H1 (cell line): ENCODE measurements around the gene RNASE13. TPM values are rescaled to one million over a fixed set of nuclear protein-coding genes. Genes with fewer than 3 reads are reported as not detected.
A peak's percentile ranks its signal among the peaks of the same experiment; 100 is the strongest.

Source experiments
- CTCF ChIA-PET: fragments of 300-600 bp; sonication (Branson Sonifier 250); formaldehyde crosslinking; loops from one replicate; lab custom pipeline; 2021; ENCODE audit not compliant: partially characterized antibody; lab: Charles Lee
- POLR2A ChIA-PET: fragments of 300-600 bp; sonication (Branson Sonifier 250); formaldehyde crosslinking; loops from one replicate; lab custom pipeline; 2021; ENCODE audit warnings: inconsistent platforms; ENCODE audit not compliant: partially characterized antibody; lab: Charles Lee
- DNase-seq, 2 experiments: peaks; one replicate each; pipeline versions ENCODE4 v3.0.0 to v3.0.0-alpha.2; 2010 to 2022; ENCODE audit warnings: low spot score in 2 of 2, low read depth in 1 of 2, mixed read lengths in 1 of 2
- FAIRE-seq: peaks from 2 replicates; lab custom pipeline; 2011; peaks lifted over from hg19 to GRCh38; lab: Jason Lieb, UNC
- H2AFZ ChIP-seq: 2 replicates; pipeline ENCODE4 v1.8.1; 2012; ENCODE audit warnings: low read length, inconsistent platforms
- H2AK5ac ChIP-seq: 2 replicates; pipeline ENCODE4 v1.6.1; 2013; ENCODE audit warnings: low read depth, low read length
- H2BK120ac ChIP-seq: replicated peaks from 2 replicates; pipeline ENCODE3; 2013; ENCODE audit warnings: low read depth, low read length, inconsistent platforms
- H2BK12ac ChIP-seq: 2 replicates; pipeline ENCODE4 v1.6.1; 2013; ENCODE audit warnings: low read depth, low read length
- H2BK15ac ChIP-seq: 2 replicates; pipeline ENCODE4 v1.6.1; 2013; ENCODE audit warnings: low read length
- H2BK20ac ChIP-seq: 2 replicates; pipeline ENCODE4 v1.6.1; 2013; ENCODE audit warnings: low read length
- H2BK5ac ChIP-seq: 2 replicates; pipeline ENCODE4 v1.6.1; 2013; ENCODE audit warnings: low read depth, low read length
- H3K14ac ChIP-seq: 2 replicates; pipeline ENCODE4 v1.6.1; 2013; ENCODE audit warnings: inconsistent platforms; ENCODE audit not compliant: insufficient read length
- H3K18ac ChIP-seq: 2 replicates; pipeline ENCODE4 v1.6.1; 2013; ENCODE audit warnings: low read length; ENCODE audit errors: extremely low read depth
- H3K23ac ChIP-seq: 2 replicates; pipeline ENCODE4 v1.6.1; 2013; ENCODE audit warnings: inconsistent platforms; ENCODE audit not compliant: insufficient read length
- H3K23me2 ChIP-seq: 2 replicates; pipeline ENCODE4 v1.6.1; 2013; ENCODE audit warnings: low read depth, low read length
- H3K27ac ChIP-seq: 2 replicates; pipeline ENCODE4 v1.6.1; 2011; ENCODE audit warnings: low read depth, low read length, inconsistent platforms
- H3K27me3 ChIP-seq, 4 experiments: replicated peaks in 1 of 4; 1 replicate in 1 of 4; 2 replicates in 3 of 4; pipeline versions ENCODE4 v1.6.1 to v1.8.1; 2011 to 2013; ENCODE audit warnings: low read length in 3 of 4, mild to moderate bottlenecking in 3 of 4, inconsistent platforms in 2 of 4, mixed read lengths in 2 of 4, moderate library complexity in 1 of 4; ENCODE audit not compliant: control insufficient read depth in 3 of 4, insufficient read depth in 3 of 4; ENCODE audit errors: extremely low read depth in 1 of 4
- H3K36me3 ChIP-seq, 4 experiments: 2 replicates each; pipeline versions ENCODE4 v1.6.1 to v1.8.1; 2011 to 2013; ENCODE audit warnings: mild to moderate bottlenecking in 4 of 4, low read length in 3 of 4, moderate library complexity in 2 of 4, control low read depth in 1 of 4, inconsistent platforms in 1 of 4; ENCODE audit not compliant: insufficient read depth in 4 of 4, control insufficient read depth in 2 of 4
- H3K4ac ChIP-seq: replicated peaks from 2 replicates; pipeline ENCODE3; 2013; ENCODE audit warnings: low read length, low read depth, mixed read lengths, inconsistent platforms; ENCODE audit not compliant: insufficient read length
- H3K4me1 ChIP-seq, 4 experiments: replicated peaks in 1 of 4; 1 replicate in 1 of 4; 2 replicates in 3 of 4; pipeline versions ENCODE4 v1.6.1 to v1.8.1; 2011 to 2013; ENCODE audit warnings: low read length in 3 of 4, inconsistent platforms in 2 of 4, mixed read lengths in 1 of 4; ENCODE audit not compliant: insufficient read depth in 4 of 4, control insufficient read depth in 3 of 4
- H3K4me2 ChIP-seq, 2 experiments: 2 replicates each; pipeline versions ENCODE4 v1.6.1 to v1.8.1; 2011 to 2013; ENCODE audit warnings: low read depth in 2 of 2, low read length in 2 of 2, control low read depth in 1 of 2, inconsistent platforms in 1 of 2, mild to moderate bottlenecking in 1 of 2; ENCODE audit not compliant: insufficient read depth in 1 of 2
- H3K4me3 ChIP-seq, 4 experiments: fragments of 200-600, 300-600 bp in 1 of 4; sonication (generic), shearing (Covaris generic), sonication (Bioruptor Twin) in 1 of 4; 2 replicates each; pipeline versions ENCODE4 v1.5.1 to v1.8.1; 2011 to 2016; ENCODE audit warnings: low read length in 4 of 4, low read depth in 3 of 4, control low read depth in 2 of 4, inconsistent platforms in 2 of 4, mild to moderate bottlenecking in 2 of 4, mixed read lengths in 1 of 4, moderate library complexity in 1 of 4; ENCODE audit not compliant: insufficient read depth in 2 of 4; ENCODE audit errors: extremely low read depth in 1 of 4
- H3K56ac ChIP-seq: replicated peaks from 2 replicates; pipeline ENCODE3; 2013; ENCODE audit warnings: low read depth, mild to moderate bottlenecking, mixed read lengths, low read length, inconsistent platforms; ENCODE audit not compliant: insufficient read length
- H3K79me1 ChIP-seq: 2 replicates; pipeline ENCODE4 v1.6.1; 2013; ENCODE audit warnings: low read depth, low read length, control low read depth
- H3K79me2 ChIP-seq, 2 experiments: 2 replicates each; pipeline versions ENCODE4 v1.6.1 to v1.8.1; 2012 to 2013; ENCODE audit warnings: low read length in 2 of 2, mild to moderate bottlenecking in 2 of 2, inconsistent platforms in 1 of 2; ENCODE audit not compliant: insufficient read depth in 2 of 2, control insufficient read depth in 1 of 2
- H3K9ac ChIP-seq, 4 experiments: replicated peaks in 1 of 4; 1 replicate in 1 of 4; 2 replicates in 3 of 4; pipeline versions ENCODE4 v1.6.1 to v1.8.1; 2011 to 2013; ENCODE audit warnings: low read depth in 3 of 4, low read length in 3 of 4, control low read depth in 2 of 4, mild to moderate bottlenecking in 2 of 4, moderate library complexity in 2 of 4, inconsistent platforms in 1 of 4; ENCODE audit errors: extremely low read depth in 1 of 4
- H3K9me3 ChIP-seq, 2 experiments: 2 replicates each; pipeline versions ENCODE4 v1.6.1 to v1.8.1; 2012 to 2013; ENCODE audit warnings: mild to moderate bottlenecking in 2 of 2, moderate library complexity in 2 of 2, control low read depth in 1 of 2, inconsistent platforms in 1 of 2, low read depth in 1 of 2, low read length in 1 of 2, mixed read lengths in 1 of 2; ENCODE audit not compliant: insufficient read depth in 2 of 2
- H4K20me1 ChIP-seq, 2 experiments: replicated peaks in 1 of 2; 2 replicates each; pipeline versions ENCODE3 to v1.8.1; 2011 to 2013; ENCODE audit warnings: inconsistent platforms in 2 of 2, low read length in 2 of 2, mild to moderate bottlenecking in 1 of 2; ENCODE audit not compliant: insufficient read depth in 2 of 2, control insufficient read depth in 1 of 2
- H4K5ac ChIP-seq: 2 replicates; pipeline ENCODE4 v1.6.1; 2013; ENCODE audit warnings: low read length, low read depth, mixed read lengths, inconsistent platforms; ENCODE audit not compliant: insufficient read length
- H4K8ac ChIP-seq: 2 replicates; pipeline ENCODE4 v1.8.0; 2013; ENCODE audit warnings: mild to moderate bottlenecking, moderate library complexity, low read length, inconsistent platforms; ENCODE audit not compliant: insufficient read depth; ENCODE audit errors: extremely low read depth
- H4K91ac ChIP-seq: replicated peaks from 2 replicates; pipeline ENCODE3; 2013; ENCODE audit warnings: low read length, mixed read lengths, inconsistent platforms; ENCODE audit not compliant: insufficient read length
- ATF2 ChIP-seq: IDR thresholded peaks from 2 replicates; pipeline ENCODE4 v1.6.1; 2012; ENCODE audit warnings: low read length, inconsistent platforms
- CTBP2 ChIP-seq: IDR thresholded peaks from 2 replicates; pipeline ENCODE4 v1.7.0; 2011; ENCODE audit warnings: borderline replicate concordance, mild to moderate bottlenecking, moderate library complexity, mixed read lengths, low read length; ENCODE audit not compliant: insufficient read depth, insufficient read length
- MAX ChIP-seq: IDR thresholded peaks from 2 replicates; pipeline ENCODE4 v1.6.1; 2012; ENCODE audit warnings: inconsistent platforms
- NANOG ChIP-seq: IDR thresholded peaks from 2 replicates; pipeline ENCODE4 v1.6.1; 2011; ENCODE audit warnings: low read length, low read depth, mild to moderate bottlenecking, inconsistent platforms; ENCODE audit not compliant: insufficient read depth, poor library complexity, severe bottlenecking
- SP1 ChIP-seq: IDR thresholded peaks from 2 replicates; pipeline ENCODE4 v1.6.1; 2011; ENCODE audit warnings: low read depth, low read length
- TEAD4 ChIP-seq: IDR thresholded peaks from 2 replicates; pipeline ENCODE4 v1.6.1; 2012; ENCODE audit warnings: low read depth, low read length, inconsistent platforms, mixed read lengths
- WGBS, 2 experiments: shearing (Covaris generic) in 1 of 2; methylation state at CpG; one replicate each; pipeline versions ENCODE4 v1.1.6 to v1.1.7; 2013 to 2015; ENCODE audit warnings: low lambda C conversion rate in 2 of 2, mixed read lengths in 2 of 2, inconsistent platforms in 1 of 2, low coverage in 1 of 2, missing lambda C conversion rate in 1 of 2; ENCODE audit not compliant: insufficient replicate concordance in 2 of 2, insufficient coverage in 1 of 2, insufficient read length in 1 of 2; ENCODE audit errors: extremely low coverage in 1 of 2, missing lambda C conversion rate in 1 of 2; 5-methylcytosine and 5-hydroxymethylcytosine counted together
- polyA plus RNA-seq, 7 experiments: library from polyadenylated mRNA; depleted of rRNA in 3 of 7; stranded (reverse) in 5 of 7; unstranded in 2 of 7; fragments of >200 nt in 5 of 7; fragments of 200-250 nt in 2 of 7; gene quantifications; 1 replicate in 5 of 7; 2 replicates in 1 of 7; 4 replicates in 1 of 7; pipeline versions ENCODE4 v1.2.1 to v1.2.3, GENCODE V29; 2011 to 2013; ENCODE audit warnings: missing spikeins in 2 of 7, mixed read lengths in 2 of 7
- total RNA-seq: library from RNA; stranded (reverse); fragmentation: NEBNext Ultra II Directional; extraction: Animal tissue kit (Norgen Biotek cat#: 25700); gene quantifications from 2 replicates; pipeline ENCODE4 v1.2.1, GENCODE V29; 2021
- TF ChIP-seq, protein P1 (sequence below), 3 experiments: IDR thresholded peaks; 1 replicate in 2 of 3; 2 replicates in 1 of 3; pipeline versions ENCODE4 v1.5.1 to v1.6.1; 2011; ENCODE audit warnings: low read length in 3 of 3, mild to moderate bottlenecking in 3 of 3, inconsistent platforms in 2 of 3, low read depth in 1 of 3, moderate library complexity in 1 of 3; ENCODE audit not compliant: insufficient read depth in 1 of 3; ENCODE audit errors: control extremely low read depth in 1 of 3

RNASE13 gene
- total and polyA plus RNA-seq, 2 of the 8 experiments (the other 6 are each of a cell fraction or from before 2014, with no cell fraction given): not detected

- Histone ChIP-seq H3K14ac (no peak overlapping the region), H2BK5ac (no peak overlapping the region), H3K4me1 (peaks cover 2 to 7% (median 5%) of the 10 kb centered on the region in 4 experiments; a peak in 5 of 7 replicates), H4K20me1 (no peaks in the 10 kb centered on the region), H3K9ac (no peak overlapping the region), H3K56ac (no peak overlapping the region), H3K23me2 (no peaks in the 10 kb centered on the region), H3K27ac (no peak overlapping the region), H3K18ac (no peak overlapping the region), H3K79me1 (no peaks in the 10 kb centered on the region), H2BK15ac (no peak overlapping the region), H3K4me3 (no peak overlapping the region), H4K8ac (no peak overlapping the region), H2AFZ (no peak overlapping the region), H4K5ac (no peak overlapping the region), H3K9me3 (no peaks in the 10 kb centered on the region), H3K4ac (no peak overlapping the region), H2AK5ac (no peak overlapping the region), H2BK12ac (no peak overlapping the region), H2BK20ac (no peak overlapping the region), H3K23ac (no peak overlapping the region), H4K91ac (no peak overlapping the region), H3K79me2 (no peaks in the 10 kb centered on the region), H3K36me3 (peaks cover 0 to 2% (median 0%) of the 10 kb centered on the region in 4 experiments; a peak in 3 of 8 replicates), H3K27me3 (no peaks in the 10 kb centered on the region; a peak in 1 of 7 replicates), H2BK120ac (no peak overlapping the region), H3K4me2 (no peak overlapping the region)
- WGBS, 2 experiments: 5% methylated on average over 4 of the region's 4 CpGs; no CpG with 5 or more reads in 1 of the 2 experiments
- ChIA-PET POLR2A (interaction anchor here (0.5 to 2.8 kb wide), 17 partner anchors 9 to 200 kb away, joined by 3 to 36 read pairs (median 5); partner anchors contain the start of genes ARHGEF40, NDRG2 and RNASE7), CTCF (interaction anchor here (0.6 to 16.1 kb wide), 49 partner anchors 9 to 700 kb away, joined by 3 to 371 read pairs (median 6); partner anchors contain the start of genes ARHGEF40, METTL17, NDRG2 and OR5AU1)
- DNase-seq (peak; percentile 82 to 93), FAIRE-seq (peak; percentile 88)
- TF ChIP-seq, protein P1, sequence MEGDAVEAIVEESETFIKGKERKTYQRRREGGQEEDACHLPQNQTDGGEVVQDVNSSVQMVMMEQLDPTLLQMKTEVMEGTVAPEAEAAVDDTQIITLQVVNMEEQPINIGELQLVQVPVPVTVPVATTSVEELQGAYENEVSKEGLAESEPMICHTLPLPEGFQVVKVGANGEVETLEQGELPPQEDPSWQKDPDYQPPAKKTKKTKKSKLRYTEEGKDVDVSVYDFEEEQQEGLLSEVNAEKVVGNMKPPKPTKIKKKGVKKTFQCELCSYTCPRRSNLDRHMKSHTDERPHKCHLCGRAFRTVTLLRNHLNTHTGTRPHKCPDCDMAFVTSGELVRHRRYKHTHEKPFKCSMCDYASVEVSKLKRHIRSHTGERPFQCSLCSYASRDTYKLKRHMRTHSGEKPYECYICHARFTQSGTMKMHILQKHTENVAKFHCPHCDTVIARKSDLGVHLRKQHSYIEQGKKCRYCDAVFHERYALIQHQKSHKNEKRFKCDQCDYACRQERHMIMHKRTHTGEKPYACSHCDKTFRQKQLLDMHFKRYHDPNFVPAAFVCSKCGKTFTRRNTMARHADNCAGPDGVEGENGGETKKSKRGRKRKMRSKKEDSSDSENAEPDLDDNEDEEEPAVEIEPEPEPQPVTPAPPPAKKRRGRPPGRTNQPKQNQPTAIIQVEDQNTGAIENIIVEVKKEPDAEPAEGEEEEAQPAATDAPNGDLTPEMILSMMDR (IDR thresholded peaks at IDR 0.05; ENCODE audit: control extremely low read depth in 1 of 3, insufficient read depth in 1 of 3, low read depth in 1 of 3, low read length in 3 of 3): peak; percentile 47 to 96 (median 93)
- peak; percentile 85 for TF ChIP-seq TEAD4
- no peak for TF ChIP-seq CTBP2
- peak; percentile 68; the same call in 1 of the 2 replicates for TF ChIP-seq SP1
- TF ChIP-seq MAX: no peak
- TF ChIP-seq ATF2: peak; percentile 72; the same call in 1 of the 2 replicates
- peak; percentile 13 for TF ChIP-seq NANOG
These were observed 19.8 kb downstream of the RNASE13 start for GRCh38 chr14:21014761-21015190.
